Epidermal melanocyte (primary cell): ENCODE measurements around the gene APOL4.
A peak's percentile ranks its signal among the peaks of the same experiment; 100 is the strongest.
"Not testable (repeated sequence)": the region's sequence is repeated elsewhere in the genome, so short reads cannot be mapped to it uniquely, and the experiment has no call there.

ENCODE experiments used
- DNase-seq: peaks from one replicate; pipeline ENCODE4 v3.0.0; 2011; ENCODE audit warnings: low spot score; ENCODE audit not compliant: insufficient read length

The APOL4 gene

DNA sequence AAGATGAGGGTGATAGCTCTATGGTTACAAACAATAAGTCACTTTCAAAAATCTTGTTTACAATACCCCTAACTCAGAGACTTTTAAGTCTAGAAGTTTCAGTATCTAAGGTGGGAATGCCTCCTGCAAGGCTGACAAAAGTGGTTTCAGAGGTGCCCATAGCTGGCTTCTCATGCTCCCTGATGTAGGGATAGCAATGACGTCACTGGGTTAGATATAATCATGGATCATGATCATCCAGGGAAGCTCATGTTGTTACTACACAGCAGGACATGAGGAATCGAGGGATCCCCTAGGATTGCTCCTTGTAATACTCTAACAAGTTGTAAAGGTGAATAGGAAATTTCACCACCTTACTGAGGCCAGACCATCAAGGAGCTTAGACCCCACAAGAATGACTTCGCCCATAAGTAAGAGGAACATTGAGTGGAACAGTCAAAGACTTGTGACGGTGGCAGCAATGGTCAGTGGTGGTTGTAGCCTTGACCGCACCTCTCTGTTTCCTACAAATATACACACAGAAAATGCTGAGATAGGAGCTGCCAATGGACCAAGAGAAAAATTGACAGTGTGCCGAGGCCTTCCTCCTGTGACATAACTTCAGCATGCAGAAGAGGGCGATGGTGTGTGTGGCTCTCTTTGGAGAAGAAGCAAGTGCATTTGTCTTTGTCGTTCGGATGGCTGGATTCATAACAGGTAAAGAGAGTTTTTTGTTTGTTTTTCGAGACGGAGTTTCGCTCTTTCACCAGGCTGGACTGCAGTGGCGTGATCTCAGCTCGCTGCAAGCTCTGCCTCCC, 15.6 kb downstream of the APOL4 start:
- no peak for DNase-seq

DNA sequence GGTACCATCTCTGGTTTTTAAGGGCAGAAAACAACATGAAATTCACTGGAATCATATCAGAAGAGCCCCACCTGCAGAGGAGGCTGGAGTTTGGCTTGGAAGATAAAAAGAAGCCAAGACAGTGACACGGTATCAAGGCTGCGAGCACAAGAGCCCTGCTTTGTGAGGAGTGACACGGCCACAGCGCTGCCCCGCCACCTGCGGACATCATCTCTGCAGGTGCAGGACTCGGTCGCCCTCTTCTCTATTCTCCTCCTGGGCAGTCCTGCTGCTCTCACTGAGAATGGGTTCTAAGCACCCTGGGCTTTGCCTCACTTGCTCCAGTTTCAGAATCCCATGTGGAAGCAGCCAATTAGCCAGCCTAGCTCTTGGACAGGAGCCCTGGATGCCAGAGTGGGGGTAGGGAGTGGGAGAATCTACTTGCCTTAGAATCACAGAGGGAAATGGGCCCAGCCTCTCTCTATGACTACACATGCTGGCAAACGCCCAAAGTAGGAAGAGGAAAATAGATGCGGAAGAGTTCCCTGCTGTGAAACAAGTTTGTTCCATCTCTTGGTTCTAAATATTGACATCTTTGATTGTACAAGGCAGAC, 17.1 kb downstream of the APOL4 start:
- DNase-seq: no peak

DNA sequence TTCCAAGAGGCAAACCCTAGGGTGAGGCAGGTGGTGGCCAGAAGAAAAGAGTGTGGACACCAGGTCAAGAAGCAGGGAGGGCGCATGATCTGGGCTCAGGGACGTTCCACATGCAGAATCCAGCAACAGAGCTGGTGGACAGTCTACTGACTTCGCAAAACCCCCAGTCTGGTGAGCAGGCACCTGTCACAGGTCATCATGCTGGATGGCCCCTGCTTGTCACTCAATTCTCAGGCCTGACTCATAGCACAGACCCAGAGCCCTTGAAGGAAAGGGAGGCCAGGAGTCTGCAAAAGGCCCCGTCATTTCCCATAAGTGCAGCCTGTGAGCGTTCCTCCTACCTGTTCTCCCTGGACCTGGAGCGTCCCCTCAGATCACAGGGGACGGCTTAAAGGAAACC, 18.2 kb downstream of the APOL4 start:
- DNase-seq: no peak

DNA sequence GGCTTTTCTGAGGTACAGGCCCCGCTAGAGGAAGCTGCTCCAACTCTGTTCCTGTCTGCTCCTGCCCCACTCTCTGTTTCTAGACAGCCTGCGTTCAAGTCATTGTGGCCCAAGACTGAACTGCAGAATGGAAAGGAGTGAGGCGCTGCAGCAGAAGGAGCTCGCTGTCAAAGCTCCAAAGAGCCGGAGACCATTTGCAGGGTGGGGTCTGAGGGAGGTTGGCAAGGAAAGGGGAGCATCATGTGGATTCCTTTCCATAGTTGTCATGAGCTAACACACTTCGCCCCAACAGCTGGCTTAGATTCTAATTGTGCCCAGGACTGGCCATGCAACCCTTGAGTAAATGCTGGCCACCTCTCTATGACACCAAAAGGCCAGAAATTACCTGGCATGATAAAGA, 18.8 kb downstream of the APOL4 start:
- no peak for DNase-seq

DNA sequence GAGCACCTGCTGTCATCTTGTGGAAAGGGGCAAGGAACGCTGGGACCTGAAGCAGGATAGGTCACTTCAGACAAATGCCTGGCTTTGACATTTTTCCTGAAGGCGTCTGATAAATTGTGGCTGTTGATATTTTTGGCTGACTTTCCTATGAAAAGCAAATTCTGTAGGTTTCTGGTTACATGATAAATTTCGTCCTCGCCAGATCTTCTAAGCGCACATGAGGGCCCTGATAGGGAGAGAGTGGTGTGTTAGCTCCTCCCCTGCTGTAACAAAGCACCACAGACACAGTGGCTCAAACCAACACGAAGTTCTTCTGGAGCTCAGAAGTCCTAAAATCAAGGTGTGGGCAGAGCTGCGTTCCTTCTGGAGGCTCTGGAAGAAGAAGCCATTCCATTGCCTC, 19.6 kb downstream of the APOL4 start:
- DNase-seq: no peak

DNA sequence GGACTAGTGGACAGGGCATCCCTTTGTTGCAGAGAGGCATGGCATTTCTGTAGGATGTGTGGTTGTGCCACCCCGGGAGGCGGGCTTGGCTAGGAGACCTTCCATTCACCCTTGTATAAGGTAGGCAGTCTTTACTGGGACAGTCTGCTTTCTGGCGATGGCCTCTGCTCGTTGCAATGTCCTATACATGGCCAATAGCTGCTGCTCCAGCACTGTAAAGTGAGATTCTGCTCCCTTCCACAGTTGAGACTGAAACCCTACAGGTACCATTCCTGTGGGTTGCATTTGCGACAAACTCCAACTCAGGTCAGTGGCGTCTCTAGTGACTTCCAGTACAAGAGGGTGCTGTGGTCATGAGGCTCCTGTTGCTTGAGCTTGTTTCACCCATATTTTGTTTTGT, 20.7 kb downstream of the APOL4 start:
- no peak for DNase-seq

DNA sequence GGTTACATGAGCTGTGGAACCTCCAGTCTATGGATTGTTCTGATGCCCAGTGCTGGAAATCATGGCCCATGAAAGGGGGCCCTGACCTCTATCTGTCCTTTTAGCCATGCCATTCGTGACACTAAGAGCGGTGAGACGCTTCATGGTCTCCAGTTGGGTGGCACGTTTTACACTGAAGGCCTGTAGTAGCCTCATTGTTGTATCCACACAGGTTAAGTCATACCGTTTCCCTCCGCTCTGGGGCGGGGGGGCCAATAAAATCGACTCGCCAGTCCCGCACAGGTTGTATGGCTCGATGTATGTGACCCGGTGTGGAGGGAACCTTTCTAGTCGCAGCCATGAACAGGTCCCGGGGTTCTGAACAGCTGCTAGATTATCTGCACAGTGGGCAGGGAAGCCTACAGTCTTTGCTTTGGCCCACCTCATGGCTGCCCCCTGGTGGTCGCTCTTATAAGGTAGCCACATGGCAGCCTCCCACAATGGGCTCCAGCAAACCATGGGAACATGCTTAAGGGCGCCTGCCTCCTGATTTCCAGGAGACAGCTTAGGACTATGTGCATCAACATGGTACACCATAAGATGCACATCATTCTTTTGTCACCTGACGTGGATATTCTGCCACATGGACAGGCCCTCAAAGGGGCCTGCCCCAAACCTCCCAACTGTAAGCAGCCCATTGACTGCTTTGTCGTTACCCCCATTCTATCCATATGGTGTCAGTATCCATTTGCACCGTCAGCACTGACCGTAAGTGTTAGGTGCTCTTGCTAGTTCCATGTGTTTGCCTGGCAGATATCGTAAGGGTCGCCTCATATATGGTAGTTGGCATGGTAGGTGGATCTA, 21.4 kb downstream of the APOL4 start:
- DNase-seq: peak; percentile 71

DNA sequence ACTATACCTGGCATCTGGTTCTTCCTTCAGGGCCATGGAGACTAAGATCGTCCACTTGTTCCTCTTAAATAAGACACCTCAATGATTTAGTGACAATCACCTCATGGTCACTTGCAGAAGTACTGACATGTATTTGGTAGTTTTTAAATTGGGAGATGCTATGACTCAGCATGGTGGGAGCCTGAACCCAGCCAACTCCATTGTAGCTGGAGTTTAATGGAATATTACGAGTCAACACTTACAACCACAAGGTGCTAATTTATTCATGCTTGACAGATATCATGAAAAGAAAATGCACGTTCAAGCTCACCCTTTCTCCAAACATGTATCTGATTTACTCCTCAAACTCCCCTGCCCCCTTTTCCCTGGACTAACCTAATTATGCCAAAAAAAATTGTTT, 24.4 kb downstream of the APOL4 start:
- DNase-seq: no peak

DNA sequence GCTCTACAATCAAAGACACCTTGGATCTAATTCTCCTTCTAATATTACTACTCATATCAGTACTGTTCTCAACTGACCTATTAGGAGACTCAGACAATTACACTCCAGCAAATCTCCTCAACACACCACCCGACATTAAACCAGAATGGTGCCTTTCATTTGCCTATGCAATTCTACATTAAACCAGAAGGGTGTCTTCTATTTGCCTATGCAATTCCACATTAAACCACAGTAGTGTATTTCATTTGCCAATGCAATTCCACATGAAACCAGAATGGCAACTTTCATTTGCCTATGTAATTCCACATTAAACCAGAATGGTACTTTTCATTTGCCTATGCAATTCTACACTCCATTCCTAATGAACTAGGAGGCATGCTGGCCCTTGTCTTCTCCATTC, 25.7 kb downstream of the APOL4 start:
- no peak for DNase-seq

DNA sequence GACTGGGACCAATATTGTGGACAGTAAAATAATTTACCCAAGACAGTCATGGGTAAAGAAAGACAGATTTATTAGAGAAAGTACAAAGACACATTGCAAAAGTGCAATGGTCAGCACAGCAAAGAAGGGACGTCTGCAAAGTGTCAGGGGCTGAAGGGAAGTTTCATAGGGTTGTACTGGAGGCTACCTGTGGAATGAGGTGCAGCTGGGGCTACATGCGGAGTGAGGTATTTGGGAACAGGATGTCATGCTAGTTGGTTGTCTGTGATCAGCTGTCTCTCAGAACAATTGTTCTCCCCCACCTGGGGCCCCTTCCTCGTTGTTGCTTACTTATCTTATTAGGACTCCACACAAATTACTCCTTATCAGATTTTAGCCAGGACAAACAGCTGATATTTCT, 29.7 kb downstream of the APOL4 start:
- no peak for DNase-seq

DNA sequence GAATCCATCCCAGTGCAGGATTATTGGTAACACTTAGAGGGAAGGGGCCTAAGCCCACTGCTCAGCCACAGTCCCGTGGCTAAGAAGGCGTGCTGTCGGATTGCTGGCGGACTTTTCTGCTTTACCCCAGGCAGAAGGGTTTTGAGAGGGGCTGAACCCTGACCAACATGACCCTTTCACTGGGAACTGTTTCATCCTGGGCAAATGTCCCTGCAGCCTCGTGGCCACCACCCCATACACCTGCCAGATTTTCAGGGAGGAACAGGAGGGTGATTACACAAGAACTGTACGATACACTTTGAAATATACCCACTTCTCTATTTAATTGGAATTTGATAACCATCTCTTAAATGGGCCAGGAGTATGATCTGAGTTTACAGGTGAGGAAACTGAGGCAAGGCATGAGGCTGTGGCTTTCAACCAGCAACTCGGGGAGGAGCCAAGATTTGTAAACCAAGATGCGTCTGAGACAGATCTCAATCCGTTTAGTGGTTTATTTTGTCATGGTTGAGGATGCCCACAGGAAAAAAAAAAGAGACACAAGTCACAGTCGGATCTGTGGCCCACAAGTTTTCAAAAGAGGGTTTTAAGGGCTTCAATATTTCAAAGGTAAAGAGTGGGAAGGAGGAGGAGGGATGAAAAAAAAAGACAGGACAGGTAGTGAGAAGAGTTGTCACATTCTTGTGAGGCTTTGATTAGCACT, 34.9 kb downstream of the APOL4 start:
- no peak for DNase-seq

DNA sequence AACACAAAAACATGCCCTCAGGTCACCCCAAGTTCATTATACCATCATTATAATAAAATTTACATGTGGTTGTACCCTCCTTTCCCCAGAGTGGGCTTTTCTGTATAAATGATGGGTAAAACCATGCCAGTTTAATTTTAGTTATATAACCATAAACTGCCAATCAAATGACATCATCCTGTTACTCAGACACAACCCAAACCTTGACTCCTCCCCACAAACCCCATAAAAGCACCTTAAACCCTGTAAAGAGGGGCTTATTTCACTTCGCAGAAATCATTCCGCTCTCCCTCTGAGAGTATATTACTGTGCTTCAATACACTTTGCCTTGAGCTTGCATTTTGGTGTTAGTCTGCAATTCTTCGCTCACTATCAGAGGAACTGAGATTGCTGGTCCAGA, 35.5 kb downstream of the APOL4 start:
- DNase-seq: no peak

DNA sequence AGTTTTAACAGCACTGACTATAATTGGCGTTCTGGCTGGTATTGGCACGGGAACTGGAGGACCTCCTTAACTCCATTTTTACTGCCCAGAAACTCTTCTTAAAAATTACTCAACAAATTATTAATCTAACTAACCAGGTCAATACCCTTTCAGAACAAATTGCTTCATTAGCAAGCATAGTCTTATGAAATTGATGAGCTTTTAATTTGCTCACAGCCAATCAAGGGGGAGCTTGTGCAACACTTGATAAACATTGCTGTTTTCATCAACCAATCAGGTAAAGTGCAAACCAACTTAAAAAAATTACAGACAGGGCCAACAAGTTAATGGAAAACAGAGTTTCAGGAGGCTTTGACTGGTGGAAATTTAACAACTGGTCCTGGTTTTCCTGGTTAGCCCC, 36.5 kb downstream of the APOL4 start:
- no peak for DNase-seq

DNA sequence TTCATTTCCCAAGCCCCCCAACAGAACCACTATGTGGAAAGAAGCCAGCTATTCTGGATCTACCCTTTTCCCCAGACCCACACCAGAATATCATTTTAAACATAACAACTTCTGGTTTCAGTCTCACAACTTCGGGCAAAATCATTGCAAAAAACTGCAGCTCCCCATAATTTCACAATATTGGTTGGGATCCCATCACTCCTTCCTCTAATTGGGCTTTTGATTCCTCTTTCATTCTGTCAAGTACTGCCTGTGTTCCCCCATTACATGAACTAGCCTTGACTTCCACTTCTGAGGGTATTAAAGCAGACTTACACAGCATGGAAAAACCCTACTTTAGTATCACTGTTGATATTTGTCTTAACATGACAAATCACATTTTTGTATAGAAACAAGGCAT, 37.0 kb downstream of the APOL4 start:
- DNase-seq: no peak

DNA sequence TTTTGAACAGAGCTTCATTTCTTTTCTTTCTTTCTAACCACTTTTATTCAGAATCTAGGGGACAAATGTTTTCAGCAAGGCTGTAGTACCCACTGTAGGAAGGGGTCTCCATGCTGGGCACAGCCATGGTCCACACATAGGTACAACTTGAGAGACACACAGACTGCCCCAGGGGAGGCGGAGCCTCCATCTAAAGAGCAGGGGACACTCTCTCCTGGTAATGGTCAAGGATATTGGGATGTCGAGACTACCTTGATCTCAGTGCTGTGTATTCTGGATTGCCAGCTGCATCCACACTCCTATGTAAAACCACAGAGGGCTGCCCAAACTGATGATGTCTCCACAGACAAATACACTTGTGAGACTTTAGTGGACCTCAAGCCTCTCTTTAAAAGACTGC, 38.1 kb downstream of the APOL4 start:
- no peak for DNase-seq

DNA sequence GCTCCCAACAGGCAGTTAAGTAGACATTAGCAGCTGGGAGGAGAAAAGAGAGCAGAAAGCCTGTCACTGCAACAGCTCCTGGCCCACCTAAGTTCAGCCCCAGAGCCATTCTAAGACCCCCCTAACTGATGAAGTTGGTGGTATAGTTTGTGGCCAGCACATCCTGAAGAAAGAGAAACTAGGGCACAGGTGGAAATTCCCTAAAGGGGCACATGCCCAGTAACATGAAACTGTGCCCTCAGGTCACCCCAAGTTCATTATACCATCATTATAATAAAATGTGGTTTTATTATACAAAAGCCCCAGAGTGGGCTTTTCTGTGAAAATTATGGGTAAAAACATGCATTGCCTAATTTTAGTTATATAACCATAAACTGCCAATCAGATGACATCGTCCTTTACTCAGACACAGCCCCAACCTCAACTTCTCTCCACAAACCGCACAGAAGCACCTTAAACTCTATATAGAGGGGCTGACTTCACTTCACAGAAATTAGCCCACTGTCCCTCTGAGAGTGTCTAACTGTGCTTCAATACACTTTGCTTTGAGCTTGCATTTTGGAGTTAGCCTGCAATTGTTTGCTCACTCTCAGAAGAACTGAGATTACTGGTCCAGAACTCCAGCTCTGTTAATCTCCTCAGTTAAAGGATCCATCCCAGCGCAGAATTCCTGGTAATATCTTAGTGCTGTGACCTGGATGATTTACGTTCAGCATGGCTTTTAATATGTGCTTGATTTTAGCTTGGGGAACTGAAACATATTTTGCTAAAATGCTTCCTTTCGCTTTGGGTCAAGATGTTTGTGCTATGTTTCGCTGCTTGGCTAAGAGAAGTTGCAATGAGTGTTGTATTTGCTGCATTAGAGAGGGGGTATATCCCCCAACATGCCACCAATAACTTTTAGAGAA, 39.2 kb downstream of the APOL4 start:
- no peak for DNase-seq

DNA sequence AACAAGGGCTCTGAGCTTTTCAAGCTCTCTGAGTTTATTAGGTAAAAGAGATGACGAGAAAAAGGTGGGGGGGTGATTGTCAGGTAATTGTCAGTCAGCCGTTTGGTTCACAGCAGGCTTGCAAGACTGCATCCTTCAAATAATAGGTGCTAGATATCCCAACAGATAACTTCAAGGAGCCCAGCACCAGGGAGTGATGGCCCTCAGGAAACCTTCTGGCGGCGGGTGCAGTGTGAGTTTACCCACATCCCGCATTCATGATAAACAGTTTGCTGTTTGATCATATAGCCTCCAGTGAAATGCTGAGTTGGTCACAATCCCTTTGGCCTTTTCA, 39.8 kb downstream of the APOL4 start:
- not testable (repeated sequence) for DNase-seq

DNA sequence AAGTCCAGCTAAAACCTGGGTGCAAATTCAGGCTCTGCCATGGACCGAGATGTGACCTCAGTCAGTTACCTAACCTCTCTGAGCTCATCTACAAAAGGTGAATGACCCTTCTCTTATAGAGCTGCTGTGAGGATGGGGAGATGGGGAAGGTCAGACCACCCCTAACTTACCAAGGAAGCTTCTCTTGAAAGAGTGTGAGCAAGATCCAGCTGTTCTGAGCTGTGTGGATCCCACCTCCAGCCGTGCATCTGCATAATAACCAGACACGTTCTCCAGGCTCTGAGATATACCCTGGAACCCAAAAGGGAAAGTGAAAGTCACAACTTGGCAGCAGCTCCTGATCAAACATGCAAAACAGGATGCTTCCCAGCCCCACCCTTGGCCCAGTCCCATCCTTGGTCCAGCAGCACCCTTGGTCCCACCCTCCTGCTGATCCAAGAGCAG, 41.1 kb downstream of the APOL4 start, which contains the start of gene APOL3:
TSS of gene APOL3 (minus strand) at position 257 of the 444 bp plus-strand sequence. CDS start 11,700 bp downstream, outside the sequence.
- no peak for DNase-seq

DNA sequence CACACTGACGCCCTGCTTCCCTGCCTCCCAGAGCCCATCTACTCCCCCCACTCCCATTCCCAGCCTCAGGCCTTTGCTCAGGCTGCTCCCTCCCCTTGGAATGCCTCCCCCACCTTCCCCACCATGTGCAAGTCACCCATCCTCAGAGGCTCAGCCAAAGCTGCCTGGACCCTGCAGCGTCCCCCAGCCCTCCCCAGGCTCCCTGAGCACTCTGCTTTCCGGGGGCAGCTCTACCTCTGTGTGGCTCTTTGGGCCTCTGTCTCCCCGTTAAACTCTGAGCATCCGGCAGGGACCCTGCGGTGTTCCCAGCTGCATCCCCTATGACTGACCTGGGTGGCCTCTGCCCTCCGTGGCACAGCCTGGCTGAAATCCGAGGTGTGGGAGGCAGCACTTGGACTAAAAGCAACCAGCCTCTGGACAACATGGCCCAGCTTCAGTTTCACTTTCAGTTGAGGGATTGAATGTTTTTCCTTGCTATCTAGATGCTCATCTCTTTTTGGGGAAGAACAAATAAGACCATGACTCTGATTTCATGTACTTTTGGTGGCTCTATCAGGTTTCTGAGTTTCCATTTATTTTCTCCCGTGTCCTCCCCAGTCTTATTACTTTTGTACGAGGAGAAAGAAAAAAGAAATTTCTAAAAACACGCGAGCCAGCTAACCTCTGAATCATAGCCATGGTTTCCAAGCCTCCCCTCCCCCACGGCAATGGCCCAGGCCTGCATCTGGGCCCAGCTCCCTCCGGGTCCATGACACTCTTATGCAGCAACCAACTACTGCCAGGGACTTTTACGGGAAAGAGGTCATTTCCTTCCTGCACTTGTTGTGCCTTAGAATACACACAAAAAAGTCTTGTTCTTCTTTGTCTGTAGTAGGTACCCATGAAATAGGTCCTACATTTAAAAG, 44.8 kb downstream of the APOL4 start:
- no peak for DNase-seq

DNA sequence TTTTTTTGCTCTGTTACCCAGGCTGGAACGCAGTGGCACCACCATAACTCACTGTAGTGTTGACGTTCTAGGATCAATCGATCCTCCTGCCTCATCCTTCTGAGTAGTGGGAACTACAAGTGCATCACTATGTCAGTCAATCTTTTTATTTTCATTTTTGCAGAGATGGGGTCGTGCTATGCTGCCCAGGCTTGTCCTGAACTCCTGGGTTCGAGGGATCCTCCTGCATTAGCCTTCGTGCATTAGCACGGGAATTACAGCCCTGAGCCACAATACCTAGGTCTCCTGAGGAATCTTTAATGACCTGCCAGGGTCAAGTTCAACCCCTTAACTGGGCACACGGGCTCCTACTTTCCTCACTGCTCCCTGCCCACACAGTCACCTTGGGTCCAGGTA, 45.5 kb downstream of the APOL4 start:
- no peak for DNase-seq
